ENCODE measurements around the gene TMEM221. TPM values are rescaled to one million over a fixed set of nuclear protein-coding genes. Genes with fewer than 3 reads are reported as not detected.

The TMEM221 gene
- total RNA-seq, 1 experiment from 2014 or later = not detected

DNA sequence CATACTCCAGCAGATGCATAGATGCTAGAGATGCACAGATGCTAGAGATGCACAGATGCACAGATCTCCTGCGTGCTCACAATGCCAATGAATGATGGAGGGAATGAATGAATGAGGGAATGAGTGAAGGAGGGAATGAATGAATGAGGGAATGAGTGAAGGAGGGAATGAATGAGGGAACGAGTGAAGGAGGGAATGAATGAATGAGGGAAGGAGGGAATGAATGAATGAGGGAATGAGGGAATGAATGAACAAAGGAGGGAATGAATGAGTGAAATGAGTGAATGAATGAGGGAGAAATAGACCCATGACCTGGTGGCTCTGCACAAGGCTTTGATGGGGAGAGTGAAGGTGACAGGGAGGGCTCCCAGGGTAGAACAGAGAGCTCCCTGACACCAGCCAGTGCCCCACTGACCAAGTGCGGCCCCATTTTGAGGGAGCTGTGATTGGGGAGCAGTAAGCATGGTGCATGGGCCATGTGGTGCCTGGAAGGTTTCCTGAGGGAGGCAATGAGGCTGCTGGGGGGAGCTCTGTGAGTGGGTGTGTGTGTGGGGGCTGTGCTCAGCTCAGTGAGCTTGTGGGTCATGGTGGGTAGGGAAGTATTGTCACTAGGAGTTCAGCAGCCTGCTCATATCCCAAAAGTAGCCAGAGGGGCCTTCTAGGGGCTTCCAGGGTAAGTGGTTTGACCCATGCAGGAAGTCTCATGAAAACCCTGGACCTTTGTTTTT, 34.6 kb upstream of the TMEM221 start:
- CTCF ChIA-PET = no interaction called here
- no peak overlapping the region for H3K4me3 Mint-ChIP-seq (ENCODE audit: unreplicated experiment)

GRCh38 chr19:17481986-17482385, 33.5 kb upstream of the TMEM221 start:
- Histone ChIP-seq H3K4me3 (ENCODE audit: low read depth, low read length) (no peak overlapping the region), H3K36me3 (ENCODE audit: control insufficient read depth, insufficient read depth, low read length) (no peaks in the 10 kb centered on the region), H3K27me3 (replicated peaks; ENCODE audit: control insufficient read depth, insufficient read depth, low read length) (no peaks in the 10 kb centered on the region), H3K4me1 (no peaks in the 10 kb centered on the region), H3K9me3 (no peaks in the 10 kb centered on the region)
- intact Hi-C loops (cut with micrococcal nuclease; ENCODE audit: unreplicated experiment) = no loop called here
- no peak for TF ChIP-seq CTCF (IDR thresholded peaks at IDR 0.05; ENCODE audit: insufficient read depth in 1 of 2, low read depth in 1 of 2, low read length in 1 of 2, severe bottlenecking in 1 of 2, unreplicated experiment in 1 of 2)
- Mint-ChIP-seq H3K36me3 (ENCODE audit: insufficient read depth, unreplicated experiment) (peaks cover 4% of the 10 kb centered on the region), H3K4me3 (ENCODE audit: unreplicated experiment) (no peak overlapping the region), H3K27ac (ENCODE audit: unreplicated experiment) (no peak overlapping the region), H3K9me3 (ENCODE audit: unreplicated experiment) (no peaks in the 10 kb centered on the region), H3K27me3 (ENCODE audit: insufficient read depth, unreplicated experiment) (no peaks in the 10 kb centered on the region), H3K4me1 (ENCODE audit: low read depth, unreplicated experiment) (no peaks in the 10 kb centered on the region)
- ChIA-PET CTCF (no interaction called here), POLR2A (no interaction called here)
- no peak for DNase-seq
- BruUV-seq (replicated peaks) = no TSS peak

More for the DNA sequence above, 34.6 kb upstream of the TMEM221 start:
- H3K27me3 ChIP-seq (replicated peaks; ENCODE audit: control insufficient read depth, insufficient read depth, low read length) = no peaks in the 10 kb centered on the region
- DNase-seq = no peak
- no peaks in the 10 kb centered on the region for H3K9me3 ChIP-seq
- no peaks in the 10 kb centered on the region for H3K9me3 Mint-ChIP-seq (ENCODE audit: unreplicated experiment)
- TF ChIP-seq CTCF (IDR thresholded peaks at IDR 0.05; ENCODE audit: insufficient read depth in 1 of 2, low read depth in 1 of 2, low read length in 1 of 2, severe bottlenecking in 1 of 2, unreplicated experiment in 1 of 2) = no peak
- peaks cover 4% of the 10 kb centered on the region for H3K36me3 Mint-ChIP-seq (ENCODE audit: insufficient read depth, unreplicated experiment)
- POLR2A ChIA-PET = no interaction called here
- no peaks in the 10 kb centered on the region for H3K36me3 ChIP-seq (ENCODE audit: control insufficient read depth, insufficient read depth, low read length)
- H3K4me3 ChIP-seq (ENCODE audit: low read depth, low read length) = no peak overlapping the region
- intact Hi-C loops (cut with micrococcal nuclease; ENCODE audit: unreplicated experiment) = no loop called here
- H3K4me1 ChIP-seq = no peaks in the 10 kb centered on the region
- H3K27ac Mint-ChIP-seq (ENCODE audit: unreplicated experiment) = no peak overlapping the region
- no peaks in the 10 kb centered on the region for H3K4me1 Mint-ChIP-seq (ENCODE audit: low read depth, unreplicated experiment)
- BruUV-seq (replicated peaks) = no TSS peak
- no peaks in the 10 kb centered on the region for H3K27me3 Mint-ChIP-seq (ENCODE audit: insufficient read depth, unreplicated experiment)

DNA sequence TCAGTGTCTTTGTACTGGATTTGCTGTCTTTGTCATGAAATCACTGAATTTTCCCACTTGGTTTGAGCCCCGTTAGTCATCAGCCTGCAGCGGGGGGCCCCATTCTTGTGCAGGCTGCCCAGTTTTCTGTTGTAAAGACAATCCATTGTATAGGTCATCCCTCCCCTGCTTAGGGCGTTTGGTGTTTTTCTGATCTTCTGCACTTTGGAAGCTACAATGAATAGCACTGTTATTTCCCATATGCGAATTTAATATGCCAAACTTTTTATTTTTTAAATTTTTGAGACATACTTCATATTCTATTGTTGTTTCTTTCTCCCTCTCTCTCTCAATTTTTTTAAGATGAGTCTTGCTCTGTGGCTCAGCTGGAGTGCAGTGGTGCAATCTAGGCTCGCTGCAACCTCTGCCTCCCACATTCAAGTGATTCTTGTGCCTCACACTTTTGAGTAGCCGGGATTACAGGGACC, 30.9 kb upstream of the TMEM221 start:
- no peak for TF ChIP-seq CTCF (IDR thresholded peaks at IDR 0.05; ENCODE audit: insufficient read depth in 1 of 2, low read depth in 1 of 2, low read length in 1 of 2, severe bottlenecking in 1 of 2, unreplicated experiment in 1 of 2)
- Mint-ChIP-seq H3K4me1 (ENCODE audit: low read depth, unreplicated experiment) (no peaks in the 10 kb centered on the region), H3K27ac (ENCODE audit: unreplicated experiment) (no peak overlapping the region), H3K4me3 (ENCODE audit: unreplicated experiment) (no peak overlapping the region), H3K27me3 (ENCODE audit: insufficient read depth, unreplicated experiment) (no peaks in the 10 kb centered on the region), H3K36me3 (ENCODE audit: insufficient read depth, unreplicated experiment) (no peaks in the 10 kb centered on the region), H3K9me3 (ENCODE audit: unreplicated experiment) (no peaks in the 10 kb centered on the region)
- ChIA-PET CTCF (no interaction called here), POLR2A (no interaction called here)
- no TSS peak for BruUV-seq (replicated peaks)
- Histone ChIP-seq H3K9me3 (no peaks in the 10 kb centered on the region), H3K27me3 (replicated peaks; ENCODE audit: control insufficient read depth, insufficient read depth, low read length) (no peaks in the 10 kb centered on the region), H3K4me3 (ENCODE audit: low read depth, low read length) (no peak overlapping the region), H3K36me3 (ENCODE audit: control insufficient read depth, insufficient read depth, low read length) (no peaks in the 10 kb centered on the region), H3K4me1 (no peaks in the 10 kb centered on the region)
- DNase-seq = no peak
- intact Hi-C loops (cut with micrococcal nuclease; ENCODE audit: unreplicated experiment) = no loop called here
